IMR-90 (cell line): ENCODE data around the gene TAF4. TPM values are rescaled to one million over a fixed set of nuclear protein-coding genes. Genes with fewer than 3 reads are reported as not detected.

Experiments used
- ATAC-seq: fragments of 200-7000 bp; cut with Tn5 transposase; 2 replicates; pipeline ENCODE4 v1.9.1; 2020; ENCODE audit warnings: low read depth, mild to moderate bottlenecking, moderate library complexity
- BruUV-seq: library from RNA; stranded (reverse); fragments of 400-500 nt; replicated peaks from 2 replicates; lab custom pipeline; 2021; lab: Mats Ljungman, UMichigan
- CTCF ChIA-PET: fragments of 300-600 bp; formaldehyde crosslinking; extraction: SDS; loops from one replicate; lab custom pipeline; 2021; ENCODE audit warnings: antibody characterized with exemption; lab: Yijun Ruan, JAX
- POLR2A ChIA-PET: fragments of 300-600 bp; sonication (Branson Sonifier 250); formaldehyde crosslinking; loops from one replicate; lab custom pipeline; 2022; ENCODE audit warnings: antibody characterized with exemption; ENCODE audit not compliant: unreplicated experiment; lab: Charles Lee
- DNase-seq: peaks from one replicate; pipeline ENCODE4 v3.0.0; 2013
- H2AFZ ChIP-seq: replicated peaks from 2 replicates; pipeline ENCODE3; 2013; ENCODE audit warnings: low read length, mild to moderate bottlenecking; ENCODE audit not compliant: poor library complexity
- H2AK5ac ChIP-seq: 2 replicates; pipeline ENCODE4 v1.6.1; 2013; ENCODE audit warnings: low read depth, low read length, inconsistent platforms
- H2AK9ac ChIP-seq: replicated peaks from 2 replicates; pipeline ENCODE3; 2013; ENCODE audit warnings: mild to moderate bottlenecking, low read depth, low read length, moderate library complexity; ENCODE audit not compliant: poor library complexity
- H2BK120ac ChIP-seq: 2 replicates; pipeline ENCODE4 v1.6.1; 2013; ENCODE audit warnings: low read depth, low read length, inconsistent platforms
- H2BK15ac ChIP-seq: 3 replicates; pipeline ENCODE4 v1.6.1; 2013; ENCODE audit warnings: low read depth, low read length, inconsistent platforms
- H2BK20ac ChIP-seq: 2 replicates; pipeline ENCODE4 v1.6.1; 2013; ENCODE audit warnings: low read depth, mild to moderate bottlenecking, inconsistent platforms, low read length, moderate library complexity
- H2BK5ac ChIP-seq: 2 replicates; pipeline ENCODE4 v1.6.1; 2013; ENCODE audit warnings: mild to moderate bottlenecking, low read depth, low read length, inconsistent platforms; ENCODE audit not compliant: poor library complexity, severe bottlenecking
- H3K14ac ChIP-seq: replicated peaks from 2 replicates; pipeline ENCODE4 v1.6.1; 2013; ENCODE audit warnings: low read depth, low read length, inconsistent platforms
- H3K18ac ChIP-seq: 2 replicates; pipeline ENCODE4 v1.6.1; 2013; ENCODE audit warnings: low read depth, low read length, control low read depth
- H3K23ac ChIP-seq: 2 replicates; pipeline ENCODE4 v1.6.1; 2013; ENCODE audit warnings: low read depth, low read length, inconsistent platforms
- H3K27ac ChIP-seq: 2 replicates; pipeline ENCODE4 v1.5.1; 2013; ENCODE audit warnings: mild to moderate bottlenecking, control low read depth, low read length; ENCODE audit not compliant: insufficient read depth
- H3K27me3 ChIP-seq: 2 replicates; pipeline ENCODE4 v1.6.1; 2013; ENCODE audit warnings: low read length; ENCODE audit not compliant: control insufficient read depth, insufficient read depth
- H3K36me3 ChIP-seq: 2 replicates; pipeline ENCODE4 v1.6.1; 2013; ENCODE audit warnings: low read length, mixed read lengths; ENCODE audit not compliant: control insufficient read depth, insufficient read depth
- H3K4ac ChIP-seq: 2 replicates; pipeline ENCODE4 v1.6.1; 2013; ENCODE audit warnings: low read depth, low read length, inconsistent platforms
- H3K4me1 ChIP-seq: 2 replicates; pipeline ENCODE4 v1.6.1; 2013; ENCODE audit warnings: low read length, mixed read lengths; ENCODE audit not compliant: control insufficient read depth, insufficient read depth
- H3K4me2 ChIP-seq: 2 replicates; pipeline ENCODE4 v1.6.1; 2013; ENCODE audit warnings: low read depth, mild to moderate bottlenecking, control low read depth, low read length, moderate library complexity
- H3K4me3 ChIP-seq: 2 replicates; pipeline ENCODE4 v1.5.1; 2013; ENCODE audit warnings: low read depth, mild to moderate bottlenecking, control low read depth, low read length, moderate library complexity; ENCODE audit not compliant: insufficient read depth
- H3K56ac ChIP-seq: 2 replicates; pipeline ENCODE4 v1.6.1; 2013; ENCODE audit warnings: low read length, inconsistent platforms; ENCODE audit not compliant: insufficient read depth; ENCODE audit errors: extremely low read depth
- H3K79me1 ChIP-seq, 2 experiments: 2 replicates each; pipeline ENCODE4 v1.6.1; 2013; ENCODE audit warnings: low read length in 2 of 2, inconsistent platforms in 1 of 2, low read depth in 1 of 2
- H3K9ac ChIP-seq: 2 replicates; pipeline ENCODE4 v1.6.1; 2013; ENCODE audit warnings: low read depth, low read length, control low read depth
- H3K9me1 ChIP-seq: 2 replicates; pipeline ENCODE4 v1.6.1; 2013; ENCODE audit warnings: low read length, inconsistent platforms; ENCODE audit not compliant: insufficient read depth
- H3K9me3 ChIP-seq: 2 replicates; pipeline ENCODE4 v1.6.1; 2013; ENCODE audit warnings: low read length; ENCODE audit not compliant: control insufficient read depth, insufficient read depth
- H4K20me1 ChIP-seq: 2 replicates; pipeline ENCODE4 v1.6.1; 2013; ENCODE audit warnings: low read length, inconsistent platforms; ENCODE audit not compliant: insufficient read depth
- H4K5ac ChIP-seq: 2 replicates; pipeline ENCODE4 v1.6.1; 2013; ENCODE audit warnings: mild to moderate bottlenecking, low read depth, low read length, control low read depth
- H4K8ac ChIP-seq, 2 experiments: 2 replicates each; pipeline ENCODE4 v1.6.1; 2013; ENCODE audit warnings: low read depth in 2 of 2, low read length in 2 of 2, control low read depth in 1 of 2, inconsistent platforms in 1 of 2
- H4K91ac ChIP-seq: 2 replicates; pipeline ENCODE4 v1.6.1; 2013; ENCODE audit warnings: low read depth, low read length, inconsistent platforms; ENCODE audit not compliant: insufficient read depth
- BHLHE40 ChIP-seq: fragments of 150-350 bp; IDR thresholded peaks from 2 replicates; pipeline ENCODE4 v1.6.1; 2016; ENCODE audit warnings: mild to moderate bottlenecking, low read depth, low read length
- CEBPB ChIP-seq: IDR thresholded peaks from 2 replicates; pipeline ENCODE4 v1.6.1; 2012; ENCODE audit warnings: low read depth, low read length, improper control_type of control experiment
- CTCF ChIP-seq: conservative IDR thresholded peaks from 2 replicates; pipeline ENCODE4 v1.5.1; 2012; ENCODE audit warnings: mild to moderate bottlenecking, low read depth, low read length, improper control_type of control experiment
- ELK1 ChIP-seq: fragments of 150-350 bp; IDR thresholded peaks from 2 replicates; pipeline ENCODE4 v1.6.1; 2016; ENCODE audit warnings: low read depth, mild to moderate bottlenecking, low read length, moderate library complexity, borderline replicate concordance
- FOS ChIP-seq: fragments of 150-350 bp; IDR thresholded peaks from 2 replicates; pipeline ENCODE4 v1.6.1; 2016; ENCODE audit warnings: low read depth, low read length
- MAFK ChIP-seq: IDR thresholded peaks from 2 replicates; pipeline ENCODE4 v1.6.1; 2012; ENCODE audit warnings: low read depth, low read length, improper control_type of control experiment
- MAZ ChIP-seq: IDR thresholded peaks from 2 replicates; pipeline ENCODE4 v1.6.1; 2012; ENCODE audit warnings: low read depth, mild to moderate bottlenecking, low read length, improper control_type of control experiment, moderate library complexity, borderline replicate concordance
- POLR2A ChIP-seq: IDR thresholded peaks from 2 replicates; pipeline ENCODE4 v1.6.1; 2012; ENCODE audit warnings: mild to moderate bottlenecking, low read depth, low read length
- RAD21 ChIP-seq: IDR thresholded peaks from 2 replicates; pipeline ENCODE4 v1.6.1; 2012; ENCODE audit warnings: low read length, improper control_type of control experiment
- RFX5 ChIP-seq: IDR thresholded peaks from 2 replicates; pipeline ENCODE4 v1.8.0; 2012; ENCODE audit warnings: low read depth, mild to moderate bottlenecking, low read length, moderate library complexity
- SMC3 ChIP-seq: fragments of 150-350 bp; IDR thresholded peaks from 2 replicates; pipeline ENCODE4 v1.6.1; 2016; ENCODE audit warnings: low read depth, mild to moderate bottlenecking, antibody characterized with exemption, low read length, moderate library complexity
- WGBS, 2 experiments: methylation state at CpG; one replicate each; pipeline versions ENCODE4 v1.1.5 to v1.1.7; 2013; ENCODE audit warnings: missing lambda C conversion rate in 2 of 2; ENCODE audit not compliant: insufficient read length in 1 of 2; ENCODE audit errors: extremely low coverage in 2 of 2; 5-methylcytosine and 5-hydroxymethylcytosine counted together
- dilution Hi-C: fragments of 300-500 bp; cut with HindIII; formaldehyde crosslinking; loops from one replicate; pipeline ENCODE4 v1.14.3; 2018; ENCODE audit warnings: low sequenced_read_pairs; ENCODE audit not compliant: unreplicated experiment
- in situ Hi-C: fragments of 300-500 bp; cut with MboI; formaldehyde crosslinking; loops from 3 replicates; pipeline ENCODE4 v1.14.3; 2019; ENCODE audit warnings: low sequenced_read_pairs, inconsistent platforms, mixed read lengths
- intact Hi-C: fragments of 100-400 bp; cut with micrococcal nuclease; formaldehyde crosslinking; loops from 2 replicates; pipeline ENCODE4 v1.10.0; 2022
- polyA plus RNA-seq, 3 experiments: library from polyadenylated mRNA; depleted of rRNA; stranded (reverse); fragments of >200 nt; gene quantifications; 2 replicates each; pipeline ENCODE4 v1.2.3, GENCODE V29; 2012; ENCODE audit warnings: low replicate concordance in 1 of 3
- total RNA-seq: library from RNA; depleted of rRNA; stranded (reverse); fragments of >200 nt; gene quantifications from 2 replicates; pipeline ENCODE4 v1.2.3, GENCODE V29; 2012

TAF4 gene
- total and polyA plus RNA-seq, 2 of the 4 experiments (the other 2 are of a cell fraction) = 1.4 to 5.1 TPM

GRCh38 chr20:61938839-61939690 lies 126.6 kb downstream of the TAF4 start:
- no peak overlapping the region for H2BK120ac ChIP-seq
- no peak for DNase-seq
- H3K4ac ChIP-seq = no peak overlapping the region
- no peak overlapping the region for H2BK5ac ChIP-seq
- H2AK9ac ChIP-seq = no peak overlapping the region
- CTCF ChIA-PET = no interaction called here
- no TSS peak for BruUV-seq
- WGBS, 2 experiments = 61% methylated on average over 10 of the region's 27 CpGs; no CpG with 5 or more reads in 1 of the 2 experiments
- no peaks in the 10 kb centered on the region for H3K4me1 ChIP-seq
- no peak overlapping the region for H3K18ac ChIP-seq
- no peak overlapping the region for H3K4me3 ChIP-seq
- no peak overlapping the region for H4K5ac ChIP-seq
- no peak overlapping the region for H3K14ac ChIP-seq
- H3K56ac ChIP-seq = no peak overlapping the region
- H3K27me3 ChIP-seq = peaks cover 5% of the 10 kb centered on the region; the same call in 1 of the 2 replicates
- no peak overlapping the region for H2BK20ac ChIP-seq
- dilution Hi-C loops (no loop called here), in situ Hi-C loops (no loop called here), intact Hi-C loops (no loop called here)
- no peaks in the 10 kb centered on the region for H3K36me3 ChIP-seq
- H3K9me3 ChIP-seq = no peaks in the 10 kb centered on the region
- no peak overlapping the region for H2AFZ ChIP-seq
- no peak overlapping the region for H4K8ac ChIP-seq
- no peaks in the 10 kb centered on the region for H3K79me1 ChIP-seq
- ATAC-seq = no peak
- no peak overlapping the region for H3K27ac ChIP-seq
- no peak overlapping the region for H3K23ac ChIP-seq
- no peak for TF ChIP-seq MAZ
- TF ChIP-seq CTCF = no peak
- no peak for TF ChIP-seq ELK1
- TF ChIP-seq BHLHE40 = no peak
- TF ChIP-seq FOS = no peak
- no peak for TF ChIP-seq SMC3
- TF ChIP-seq CEBPB = no peak
- TF ChIP-seq RFX5 = no peak
- TF ChIP-seq POLR2A = no peak
- TF ChIP-seq RAD21 = no peak
- TF ChIP-seq MAFK = no peak
- no peak overlapping the region for H4K91ac ChIP-seq
- no peak overlapping the region for H2BK15ac ChIP-seq
- POLR2A ChIA-PET = no interaction called here
- no peak overlapping the region for H2AK5ac ChIP-seq
- H3K9me1 ChIP-seq = no peaks in the 10 kb centered on the region
- H4K20me1 ChIP-seq = no peaks in the 10 kb centered on the region
- no peak overlapping the region for H3K4me2 ChIP-seq
- H3K9ac ChIP-seq = no peak overlapping the region
